HepG2 (cell line): ENCODE results near the gene IGF1. TPM values are rescaled to one million over a fixed set of nuclear protein-coding genes. Genes with fewer than 3 reads are reported as not detected.

Experiments used
- ATAC-seq: fragments of 200-7000 bp; cut with Tn5 transposase; 3 replicates; pipeline ENCODE4 v1.9.1; 2020; ENCODE audit warnings: mild to moderate bottlenecking, moderate library complexity
- BruUV-seq: library from RNA; stranded (reverse); fragments of 400-500 nt; replicated peaks from 2 replicates; lab custom pipeline; 2021; lab: Mats Ljungman, UMichigan
- CTCF ChIA-PET: fragments of 300-600 bp; formaldehyde crosslinking; extraction: SDS; loops from one replicate; lab custom pipeline; 2021; ENCODE audit warnings: low total read pairs, inconsistent platforms, low intra/inter-chr PET ratio; lab: Yijun Ruan, JAX
- POLR2A ChIA-PET: fragments of 350-600 bp; sonication (Branson Sonifier 250); formaldehyde crosslinking; loops from one replicate; lab custom pipeline; 2020; ENCODE audit warnings: antibody characterized with exemption, inconsistent platforms; lab: Yijun Ruan, JAX
- DNase-seq: peaks from one replicate; pipeline ENCODE4 v3.0.0-alpha.2; 2015; ENCODE audit warnings: low spot score
- FAIRE-seq: peaks from 3 replicates; lab custom pipeline; 2011; peaks lifted over from hg19 to GRCh38; lab: Jason Lieb, UNC
- H2AFZ ChIP-seq: one replicate; pipeline ENCODE4 v1.6.1; 2011; ENCODE audit warnings: low read length, inconsistent platforms
- H3K27ac ChIP-seq: fragments of 300-600 bp; 3 replicates; pipeline ENCODE4 v1.8.0; 2011; ENCODE audit warnings: mixed run types, mild to moderate bottlenecking, mixed read lengths, low read length, inconsistent platforms; ENCODE audit not compliant: insufficient read depth; ENCODE audit errors: extremely low read length
- H3K27me3 ChIP-seq, 2 experiments: fragments of 200-600 bp in 1 of 2; 2 replicates in 1 of 2; 3 replicates in 1 of 2; pipeline versions ENCODE4 v1.6.0 to v1.8.0; 2011; ENCODE audit warnings: low read length in 2 of 2, mild to moderate bottlenecking in 2 of 2, moderate library complexity in 2 of 2, inconsistent platforms in 1 of 2; ENCODE audit not compliant: insufficient read depth in 2 of 2, control insufficient read depth in 1 of 2
- H3K36me3 ChIP-seq, 2 experiments: fragments of 200-600 bp in 1 of 2; replicated peaks in 1 of 2; 2 replicates in 1 of 2; 3 replicates in 1 of 2; pipeline versions ENCODE4 v1.5.1 to v1.8.0; 2011; ENCODE audit warnings: low read length in 2 of 2, inconsistent platforms in 1 of 2; ENCODE audit not compliant: insufficient read depth in 2 of 2, control insufficient read depth in 1 of 2
- H3K4me1 ChIP-seq: 2 replicates; pipeline ENCODE4 v1.5.1; 2012; ENCODE audit warnings: low read length, inconsistent platforms; ENCODE audit not compliant: insufficient read depth
- H3K4me2 ChIP-seq: 2 replicates; pipeline ENCODE4 v1.6.0; 2011; ENCODE audit warnings: low read depth, low read length, inconsistent platforms
- H3K4me3 ChIP-seq, 3 experiments: fragments of 200-600 bp in 1 of 3; sonication (generic), shearing (Covaris generic) in 1 of 3; replicated peaks in 1 of 3; 2 replicates each; pipeline ENCODE4 v1.5.1; 2011 to 2016; ENCODE audit warnings: low read length in 3 of 3, inconsistent platforms in 2 of 3, low read depth in 2 of 3, mild to moderate bottlenecking in 2 of 3, control low read depth in 1 of 3, mixed read lengths in 1 of 3; ENCODE audit not compliant: insufficient read depth in 1 of 3
- H3K79me2 ChIP-seq: one replicate; pipeline ENCODE4 v1.6.1; 2011; ENCODE audit warnings: low read length, inconsistent platforms; ENCODE audit not compliant: insufficient read depth
- H3K9ac ChIP-seq: 2 replicates; pipeline ENCODE4 v1.6.0; 2011; ENCODE audit warnings: mild to moderate bottlenecking, low read depth, low read length, inconsistent platforms; ENCODE audit not compliant: insufficient read depth
- H3K9me3 ChIP-seq: 2 replicates; pipeline ENCODE4 v1.5.1; 2012; ENCODE audit warnings: mild to moderate bottlenecking, low read length
- H4K20me1 ChIP-seq: 2 replicates; pipeline ENCODE4 v1.6.0; 2011; ENCODE audit warnings: inconsistent platforms, mild to moderate bottlenecking, low read length, moderate library complexity; ENCODE audit not compliant: insufficient read depth
- KAT7 ChIP-seq: IDR thresholded peaks from 2 replicates; pipeline ENCODE4 v1.6.1; 2018; ENCODE audit warnings: borderline replicate concordance, missing compliant biosample characterization
- ZNF747 ChIP-seq: sonication (generic); formaldehyde crosslinking; IDR thresholded peaks from 2 replicates; pipeline ENCODE4 v1.8.1; 2023; ENCODE audit warnings: missing genetic modification reagents, mild to moderate bottlenecking, borderline replicate concordance
- WGBS: methylation state at CpG from one replicate; pipeline ENCODE4 v1.1.6; 2017; ENCODE audit warnings: low lambda C conversion rate; 5-methylcytosine and 5-hydroxymethylcytosine counted together
- in situ Hi-C: cut with HindIII; loops from 2 replicates; pipeline ENCODE4 v1.10.0; 2017; ENCODE audit warnings: low pct_unique_long_range_greater_than_20kb; ENCODE audit not compliant: extremely low pct_ligation_motif_present
- intact Hi-C: fragments of 100-400 bp; cut with micrococcal nuclease; formaldehyde crosslinking; loops from one replicate; pipeline ENCODE4 v1.10.0; 2022; ENCODE audit not compliant: unreplicated experiment
- polyA plus RNA-seq, 8 experiments: library from polyadenylated mRNA; depleted of rRNA in 3 of 8; stranded (reverse) in 7 of 8; unstranded in 1 of 8; fragments of >200 nt; fragmentation: Illumina TruSeq in 4 of 8; extraction: Trizol in 4 of 8; gene quantifications; 2 replicates each; pipeline versions ENCODE4 v1.2.1 to v1.2.3, GENCODE V29; 2011 to 2016; ENCODE audit warnings: low read depth in 4 of 8, missing spikeins in 1 of 8, mixed read lengths in 1 of 8; ENCODE audit not compliant: insufficient read depth in 1 of 8
- total RNA-seq, 5 experiments: library from RNA; depleted of rRNA; stranded (reverse); fragments of >200 nt; fragmentation: Illumina TruSeq; extraction: Trizol; gene quantifications; 2 replicates each; pipeline ENCODE4 v1.2.3, GENCODE V29; 2016; ENCODE audit warnings: low read depth in 1 of 5
- TF ChIP-seq, protein P1 (sequence below), 2 experiments: fragments of 450-650 bp in 1 of 2; sonication (generic) in 1 of 2; formaldehyde crosslinking in 1 of 2; IDR thresholded peaks; 2 replicates each; pipeline versions ENCODE4 v1.6.1 to v1.8.0; 2016 to 2022; ENCODE audit warnings: antibody characterized with exemption in 1 of 2, mild to moderate bottlenecking in 1 of 2, missing genetic modification reagents in 1 of 2

IGF1 gene
- total and polyA plus RNA-seq, 2 of the 13 experiments (the other 11 are each of a cell fraction or from before 2014, with no cell fraction given): not detected

DNA sequence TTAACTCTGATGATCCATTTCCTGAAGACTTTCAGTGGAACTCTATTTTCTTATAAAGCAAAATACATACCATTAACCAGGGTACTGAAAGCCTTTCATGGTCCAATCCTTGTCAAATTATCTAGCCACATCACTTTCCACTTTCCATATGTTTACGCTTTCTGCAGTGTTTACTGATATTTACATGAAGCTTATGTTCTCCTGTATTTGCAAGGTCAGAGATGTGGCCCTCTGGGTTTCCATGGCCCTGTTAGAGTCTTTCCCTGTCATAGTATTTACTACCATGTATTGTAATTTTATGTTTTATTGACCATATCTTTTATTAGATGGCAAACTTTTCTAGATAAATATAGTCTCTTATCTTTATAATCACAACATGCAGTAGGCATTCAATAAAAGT is 23.5 kb upstream of the IGF1 start:
- Histone ChIP-seq H2AFZ (no peak overlapping the region), H4K20me1 (no peaks in the 10 kb centered on the region), H3K9ac (no peak overlapping the region), H3K79me2 (no peaks in the 10 kb centered on the region), H3K4me3 (no peak overlapping the region), H3K36me3 (no peaks in the 10 kb centered on the region), H3K9me3 (no peaks in the 10 kb centered on the region), H3K27ac (no peak overlapping the region), H3K4me2 (no peak overlapping the region), H3K4me1 (no peaks in the 10 kb centered on the region), H3K27me3 (no peaks in the 10 kb centered on the region)
- intact Hi-C loops (no loop called here), in situ Hi-C loops (no loop called here)
- DNase-seq (no peak), FAIRE-seq (no peak), ATAC-seq (no peak)
- POLR2A ChIA-PET: no interaction called here
- 0% methylated on average over 1 of the region's 1 CpG for WGBS
- CTCF ChIA-PET: no interaction called here
- TF ChIP-seq, protein P1, sequence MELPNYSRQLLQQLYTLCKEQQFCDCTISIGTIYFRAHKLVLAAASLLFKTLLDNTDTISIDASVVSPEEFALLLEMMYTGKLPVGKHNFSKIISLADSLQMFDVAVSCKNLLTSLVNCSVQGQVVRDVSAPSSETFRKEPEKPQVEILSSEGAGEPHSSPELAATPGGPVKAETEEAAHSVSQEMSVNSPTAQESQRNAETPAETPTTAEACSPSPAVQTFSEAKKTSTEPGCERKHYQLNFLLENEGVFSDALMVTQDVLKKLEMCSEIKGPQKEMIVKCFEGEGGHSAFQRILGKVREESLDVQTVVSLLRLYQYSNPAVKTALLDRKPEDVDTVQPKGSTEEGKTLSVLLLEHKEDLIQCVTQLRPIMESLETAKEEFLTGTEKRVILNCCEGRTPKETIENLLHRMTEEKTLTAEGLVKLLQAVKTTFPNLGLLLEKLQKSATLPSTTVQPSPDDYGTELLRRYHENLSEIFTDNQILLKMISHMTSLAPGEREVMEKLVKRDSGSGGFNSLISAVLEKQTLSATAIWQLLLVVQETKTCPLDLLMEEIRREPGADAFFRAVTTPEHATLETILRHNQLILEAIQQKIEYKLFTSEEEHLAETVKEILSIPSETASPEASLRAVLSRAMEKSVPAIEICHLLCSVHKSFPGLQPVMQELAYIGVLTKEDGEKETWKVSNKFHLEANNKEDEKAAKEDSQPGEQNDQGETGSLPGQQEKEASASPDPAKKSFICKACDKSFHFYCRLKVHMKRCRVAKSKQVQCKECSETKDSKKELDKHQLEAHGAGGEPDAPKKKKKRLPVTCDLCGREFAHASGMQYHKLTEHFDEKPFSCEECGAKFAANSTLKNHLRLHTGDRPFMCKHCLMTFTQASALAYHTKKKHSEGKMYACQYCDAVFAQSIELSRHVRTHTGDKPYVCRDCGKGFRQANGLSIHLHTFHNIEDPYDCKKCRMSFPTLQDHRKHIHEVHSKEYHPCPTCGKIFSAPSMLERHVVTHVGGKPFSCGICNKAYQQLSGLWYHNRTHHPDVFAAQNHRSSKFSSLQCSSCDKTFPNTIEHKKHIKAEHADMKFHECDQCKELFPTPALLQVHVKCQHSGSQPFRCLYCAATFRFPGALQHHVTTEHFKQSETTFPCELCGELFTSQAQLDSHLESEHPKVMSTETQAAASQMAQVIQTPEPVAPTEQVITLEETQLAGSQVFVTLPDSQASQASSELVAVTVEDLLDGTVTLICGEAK (IDR thresholded peaks at IDR 0.05): no peak
- TF ChIP-seq, protein P1 (CRISPR knock-in tag; IDR thresholded peaks at IDR 0.05): no peak
- no peak for TF ChIP-seq KAT7 (CRISPR knock-in tag)
- TF ChIP-seq ZNF747: no peak
- no TSS peak for BruUV-seq
